ENCODE results near the gene CALR3.
"Not testable (repeated sequence)": the region's sequence is repeated elsewhere in the genome, so short reads cannot be mapped to it uniquely, and the experiment has no call there.

The CALR3 gene

DNA sequence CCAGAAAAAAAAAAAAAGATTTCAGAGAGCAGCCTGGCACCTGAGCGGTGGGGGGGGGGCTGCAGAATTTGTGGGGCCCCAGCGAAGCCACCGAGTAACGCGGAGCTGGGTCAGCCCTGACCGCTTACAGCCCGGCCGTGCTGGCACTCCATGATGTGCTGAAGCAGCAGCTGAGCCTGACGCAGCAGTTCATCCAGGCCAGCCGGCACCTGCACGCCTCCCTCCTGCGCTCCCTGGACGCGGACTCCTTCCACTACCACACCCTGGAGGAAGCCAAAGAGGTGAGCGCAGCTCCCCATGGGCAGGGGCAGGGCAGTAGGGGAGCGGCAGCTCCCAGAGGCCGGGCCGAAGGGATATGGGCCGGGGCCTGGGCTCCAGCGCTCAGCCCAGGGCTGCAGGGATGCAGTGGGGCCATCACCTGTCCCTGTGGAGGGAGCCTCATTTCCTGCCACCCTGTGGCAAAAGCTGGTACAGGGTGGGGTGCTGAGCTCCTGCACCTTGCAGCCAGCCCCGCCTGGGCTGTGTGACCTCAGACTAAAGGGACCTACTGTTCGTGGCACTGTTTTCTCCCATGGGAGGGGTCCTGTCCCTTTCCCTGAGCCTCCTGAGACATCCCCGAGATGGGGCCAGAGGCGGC, 18.5 kb upstream of the CALR3 start:
- Histone ChIP-seq H3K9me2 (replicated peaks; ENCODE audit: low read depth, low read length) (no peaks in the 10 kb centered on the region), H3K79me2 (ENCODE audit: insufficient read depth, low read length) (no peaks in the 10 kb centered on the region), H3K36me3 (ENCODE audit: insufficient read depth, low read length) (peaks cover 26% of the 10 kb centered on the region; the same call in 1 of the 2 replicates), H3K9ac (ENCODE audit: low read depth, low read length, poor library complexity, severe bottlenecking) (no peak overlapping the region), H2AFZ (ENCODE audit: low read length) (no peak overlapping the region), H3K27me3 (ENCODE audit: insufficient read depth, low read length, poor library complexity, severe bottlenecking) (no peaks in the 10 kb centered on the region), H3K4me3 (ENCODE audit: low read length, poor library complexity, severe bottlenecking) (no peak overlapping the region), H3K4me2 (ENCODE audit: low read depth, low read length, poor library complexity, severe bottlenecking) (no peak overlapping the region), H3K4me1 (ENCODE audit: insufficient read depth, low read length, poor library complexity, severe bottlenecking) (no peaks in the 10 kb centered on the region), H3K9me3 (ENCODE audit: insufficient read depth, low read depth, low read length) (no peaks in the 10 kb centered on the region), H4K20me1 (ENCODE audit: insufficient read depth, low read length, poor library complexity, severe bottlenecking) (no peaks in the 10 kb centered on the region), H3F3A (ENCODE audit: low read depth) (no peaks in the 10 kb centered on the region)
- TF ChIP-seq EZH2phosphoT487 (IDR thresholded peaks at IDR 0.05; ENCODE audit: borderline replicate concordance), result no peak
- TF ChIP-seq, protein P1, sequence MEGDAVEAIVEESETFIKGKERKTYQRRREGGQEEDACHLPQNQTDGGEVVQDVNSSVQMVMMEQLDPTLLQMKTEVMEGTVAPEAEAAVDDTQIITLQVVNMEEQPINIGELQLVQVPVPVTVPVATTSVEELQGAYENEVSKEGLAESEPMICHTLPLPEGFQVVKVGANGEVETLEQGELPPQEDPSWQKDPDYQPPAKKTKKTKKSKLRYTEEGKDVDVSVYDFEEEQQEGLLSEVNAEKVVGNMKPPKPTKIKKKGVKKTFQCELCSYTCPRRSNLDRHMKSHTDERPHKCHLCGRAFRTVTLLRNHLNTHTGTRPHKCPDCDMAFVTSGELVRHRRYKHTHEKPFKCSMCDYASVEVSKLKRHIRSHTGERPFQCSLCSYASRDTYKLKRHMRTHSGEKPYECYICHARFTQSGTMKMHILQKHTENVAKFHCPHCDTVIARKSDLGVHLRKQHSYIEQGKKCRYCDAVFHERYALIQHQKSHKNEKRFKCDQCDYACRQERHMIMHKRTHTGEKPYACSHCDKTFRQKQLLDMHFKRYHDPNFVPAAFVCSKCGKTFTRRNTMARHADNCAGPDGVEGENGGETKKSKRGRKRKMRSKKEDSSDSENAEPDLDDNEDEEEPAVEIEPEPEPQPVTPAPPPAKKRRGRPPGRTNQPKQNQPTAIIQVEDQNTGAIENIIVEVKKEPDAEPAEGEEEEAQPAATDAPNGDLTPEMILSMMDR (conservative IDR thresholded peaks at IDR 0.05; ENCODE audit: low read length), result peak; percentile 16; the same call in 1 of the 2 replicates

GRCh38 chr19:16512611-16513010, 16.6 kb upstream of the CALR3 start:
- not testable (repeated sequence) for H3K9me2 ChIP-seq (replicated peaks; ENCODE audit: low read depth, low read length); H3K4me1 ChIP-seq (ENCODE audit: insufficient read depth, low read length, poor library complexity, severe bottlenecking); H3K27me3 ChIP-seq (ENCODE audit: insufficient read depth, low read length, poor library complexity, severe bottlenecking); H3K9me3 ChIP-seq (ENCODE audit: insufficient read depth, low read depth, low read length); H3K36me3 ChIP-seq (ENCODE audit: insufficient read depth, low read length); H3K4me3 ChIP-seq (ENCODE audit: low read length, poor library complexity, severe bottlenecking); H3F3A ChIP-seq (ENCODE audit: low read depth); H3K79me2 ChIP-seq (ENCODE audit: insufficient read depth, low read length); H3K9ac ChIP-seq (ENCODE audit: low read depth, low read length, poor library complexity, severe bottlenecking); H2AFZ ChIP-seq (ENCODE audit: low read length); H3K4me2 ChIP-seq (ENCODE audit: low read depth, low read length, poor library complexity, severe bottlenecking); H4K20me1 ChIP-seq (ENCODE audit: insufficient read depth, low read length, poor library complexity, severe bottlenecking)

DNA sequence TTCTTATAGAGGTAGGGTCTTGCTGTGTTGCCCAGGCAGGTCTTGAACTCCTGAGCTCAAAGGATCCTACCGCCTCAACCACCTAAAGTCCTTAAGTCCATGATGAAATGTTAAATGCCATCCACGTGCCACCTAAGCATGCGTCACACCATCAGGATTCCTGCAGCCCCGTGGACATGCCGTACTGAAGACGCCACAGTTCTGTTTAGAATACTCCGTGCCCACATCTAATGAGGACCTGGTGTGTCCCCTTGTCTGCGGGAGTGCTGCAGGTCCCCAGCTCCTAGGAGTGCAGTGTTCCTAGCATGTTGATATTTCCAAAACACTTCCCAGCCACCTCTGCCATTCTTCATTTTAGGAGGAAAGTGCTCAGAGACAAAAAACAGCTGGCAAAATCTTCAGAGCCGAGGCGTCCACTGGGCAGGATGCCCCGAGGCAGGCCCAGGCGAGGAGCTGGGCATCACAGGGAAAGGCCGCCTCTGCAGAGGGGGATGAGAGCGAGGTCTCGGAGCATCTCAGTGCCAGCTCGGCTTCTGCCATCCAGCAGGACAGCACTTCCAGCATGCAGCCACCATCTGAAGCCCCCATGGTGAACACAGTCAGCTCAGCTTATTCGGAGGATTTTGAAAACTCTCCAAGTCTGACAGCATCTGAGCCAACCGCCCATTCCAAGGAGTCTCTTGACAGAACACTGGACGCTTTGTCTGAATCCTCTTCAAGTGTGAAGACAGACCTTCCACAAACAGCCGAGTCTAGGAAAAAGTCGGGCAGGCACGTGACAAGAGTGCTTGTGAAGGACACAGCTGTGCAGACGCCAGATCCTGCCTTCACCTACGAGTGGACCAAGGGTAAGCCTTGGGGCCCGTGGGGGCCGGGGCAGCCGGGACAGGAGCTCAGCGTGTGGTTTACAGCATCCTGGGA, 13.4 kb upstream of the CALR3 start:
- no peak overlapping the region for H3K4me2 ChIP-seq (ENCODE audit: low read depth, low read length, poor library complexity, severe bottlenecking)
- no peaks in the 10 kb centered on the region for H3K27me3 ChIP-seq (ENCODE audit: insufficient read depth, low read length, poor library complexity, severe bottlenecking)

More for the DNA sequence above, 13.4 kb upstream of the CALR3 start:
- TF ChIP-seq EZH2phosphoT487 (IDR thresholded peaks at IDR 0.05; ENCODE audit: borderline replicate concordance), result no peak
- TF ChIP-seq, protein P1 (conservative IDR thresholded peaks at IDR 0.05; ENCODE audit: low read length), result no peak
- Histone ChIP-seq H3K36me3 (ENCODE audit: insufficient read depth, low read length) (no peaks in the 10 kb centered on the region), H2AFZ (ENCODE audit: low read length) (no peak overlapping the region), H4K20me1 (ENCODE audit: insufficient read depth, low read length, poor library complexity, severe bottlenecking) (no peaks in the 10 kb centered on the region), H3K9me2 (replicated peaks; ENCODE audit: low read depth, low read length) (no peaks in the 10 kb centered on the region), H3K9me3 (ENCODE audit: insufficient read depth, low read depth, low read length) (no peaks in the 10 kb centered on the region), H3K79me2 (ENCODE audit: insufficient read depth, low read length) (no peaks in the 10 kb centered on the region), H3F3A (ENCODE audit: low read depth) (no peaks in the 10 kb centered on the region), H3K4me1 (ENCODE audit: insufficient read depth, low read length, poor library complexity, severe bottlenecking) (no peaks in the 10 kb centered on the region), H3K9ac (ENCODE audit: low read depth, low read length, poor library complexity, severe bottlenecking) (no peak overlapping the region), H3K4me3 (ENCODE audit: low read length, poor library complexity, severe bottlenecking) (no peak overlapping the region)
